ENCODE results near the gene HPRT1. TPM values are rescaled to one million over a fixed set of nuclear protein-coding genes. Genes with fewer than 3 reads are reported as not detected.

Gene HPRT1
- total RNA-seq, 4 donors from 2014 or later = 3.0 to 8.8 (median 6.5) TPM

DNA sequence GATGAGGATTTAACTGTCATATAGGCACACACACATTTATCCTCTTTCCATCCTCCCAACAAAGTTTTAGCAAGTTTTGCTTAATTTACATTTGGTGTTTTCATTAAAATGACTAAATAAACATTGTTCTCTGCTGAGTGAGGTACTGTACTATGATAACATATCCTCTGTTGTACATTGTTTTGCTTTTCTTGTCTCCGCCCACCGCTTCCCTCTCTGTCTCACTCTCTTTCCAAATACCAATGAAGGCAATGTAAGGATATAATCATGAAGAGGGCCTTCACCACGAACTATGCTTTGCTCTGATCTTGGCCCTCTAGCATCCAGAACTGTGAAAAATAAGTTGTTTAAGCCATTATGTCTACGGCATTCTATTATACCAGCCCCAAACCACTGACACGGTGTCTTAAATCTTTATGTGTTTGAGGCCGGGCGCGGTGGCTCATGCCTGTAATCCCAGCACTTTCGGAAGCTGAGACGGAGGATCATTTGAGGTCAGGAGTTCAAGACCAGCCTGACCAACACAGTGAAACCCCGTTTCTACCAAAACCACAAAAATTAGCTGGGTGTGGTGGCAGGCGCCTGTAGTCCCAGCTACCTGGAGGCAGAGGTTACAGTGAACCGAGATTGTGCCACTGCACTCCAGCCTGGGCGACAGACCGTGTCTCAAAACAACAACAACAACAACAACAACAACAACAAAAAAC lies 65.3 kb downstream of the HPRT1 start:
- H3K27ac ChIP-seq = no peak overlapping the region
- in situ Hi-C loops (cut with MboI; ENCODE audit: low sequenced_read_pairs in 4 of 4) = loop anchor here in 1 of 4 donors (10.0 kb wide), 1 partner anchor 230 kb away; no protein-coding TSS in a partner anchor
- intact Hi-C loops (cut with DNase I; ENCODE audit: low total_unique reads) = no loop called here
- DNase-seq = no peak
- no peak for ATAC-seq
- no peaks in the 10 kb centered on the region for H3K9me3 ChIP-seq
- H3K4me3 ChIP-seq = no peak overlapping the region
- TF ChIP-seq POLR2A (IDR thresholded peaks at IDR 0.05) = no peak
- TF ChIP-seq, protein P1, sequence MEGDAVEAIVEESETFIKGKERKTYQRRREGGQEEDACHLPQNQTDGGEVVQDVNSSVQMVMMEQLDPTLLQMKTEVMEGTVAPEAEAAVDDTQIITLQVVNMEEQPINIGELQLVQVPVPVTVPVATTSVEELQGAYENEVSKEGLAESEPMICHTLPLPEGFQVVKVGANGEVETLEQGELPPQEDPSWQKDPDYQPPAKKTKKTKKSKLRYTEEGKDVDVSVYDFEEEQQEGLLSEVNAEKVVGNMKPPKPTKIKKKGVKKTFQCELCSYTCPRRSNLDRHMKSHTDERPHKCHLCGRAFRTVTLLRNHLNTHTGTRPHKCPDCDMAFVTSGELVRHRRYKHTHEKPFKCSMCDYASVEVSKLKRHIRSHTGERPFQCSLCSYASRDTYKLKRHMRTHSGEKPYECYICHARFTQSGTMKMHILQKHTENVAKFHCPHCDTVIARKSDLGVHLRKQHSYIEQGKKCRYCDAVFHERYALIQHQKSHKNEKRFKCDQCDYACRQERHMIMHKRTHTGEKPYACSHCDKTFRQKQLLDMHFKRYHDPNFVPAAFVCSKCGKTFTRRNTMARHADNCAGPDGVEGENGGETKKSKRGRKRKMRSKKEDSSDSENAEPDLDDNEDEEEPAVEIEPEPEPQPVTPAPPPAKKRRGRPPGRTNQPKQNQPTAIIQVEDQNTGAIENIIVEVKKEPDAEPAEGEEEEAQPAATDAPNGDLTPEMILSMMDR (IDR thresholded peaks at IDR 0.05 in 4 of 5, conservative IDR thresholded peaks at IDR 0.05 in 1 of 5) = no peak
- no peaks in the 10 kb centered on the region for H3K4me1 ChIP-seq
- no peaks in the 10 kb centered on the region for H3K36me3 ChIP-seq
- no peaks in the 10 kb centered on the region for H3K27me3 ChIP-seq

DNA sequence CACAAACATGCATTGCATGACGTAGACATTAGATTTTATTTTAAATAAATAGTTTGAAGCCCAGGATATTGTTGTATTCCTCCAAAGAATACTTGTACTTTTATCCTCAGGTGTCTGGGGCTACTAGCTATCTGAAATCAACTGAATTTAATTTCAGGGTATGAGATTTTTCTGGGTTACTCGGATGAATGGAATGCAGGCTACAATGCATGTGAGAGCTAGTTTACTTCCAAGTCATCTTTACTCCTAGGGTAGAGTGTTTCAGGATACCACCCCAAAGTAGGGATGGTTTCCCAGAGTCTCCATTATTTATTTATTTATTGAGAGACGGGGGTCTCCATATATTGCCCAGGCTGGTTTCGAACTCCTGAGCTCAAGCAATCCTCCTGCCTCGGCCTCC lies 66.4 kb downstream of the HPRT1 start:
- TF ChIP-seq POLR2A (IDR thresholded peaks at IDR 0.05) = no peak
- TF ChIP-seq, protein P1 (IDR thresholded peaks at IDR 0.05 in 4 of 5, conservative IDR thresholded peaks at IDR 0.05 in 1 of 5) = no peak
- in situ Hi-C loops (cut with MboI; ENCODE audit: low sequenced_read_pairs in 4 of 4) (loop anchor here in 1 of 4 donors (10.0 kb wide), 1 partner anchor 228 kb away; no protein-coding TSS in a partner anchor), intact Hi-C loops (cut with DNase I; ENCODE audit: low total_unique reads) (no loop called here)
- no peak overlapping the region for H3K4me3 ChIP-seq
- no peak overlapping the region for H3K27ac ChIP-seq
- DNase-seq (no peak), ATAC-seq (no peak)
- no peaks in the 10 kb centered on the region for H3K9me3 ChIP-seq
- no peaks in the 10 kb centered on the region for H3K4me1 ChIP-seq
- H3K27me3 ChIP-seq = no peaks in the 10 kb centered on the region
- no peaks in the 10 kb centered on the region for H3K36me3 ChIP-seq

DNA sequence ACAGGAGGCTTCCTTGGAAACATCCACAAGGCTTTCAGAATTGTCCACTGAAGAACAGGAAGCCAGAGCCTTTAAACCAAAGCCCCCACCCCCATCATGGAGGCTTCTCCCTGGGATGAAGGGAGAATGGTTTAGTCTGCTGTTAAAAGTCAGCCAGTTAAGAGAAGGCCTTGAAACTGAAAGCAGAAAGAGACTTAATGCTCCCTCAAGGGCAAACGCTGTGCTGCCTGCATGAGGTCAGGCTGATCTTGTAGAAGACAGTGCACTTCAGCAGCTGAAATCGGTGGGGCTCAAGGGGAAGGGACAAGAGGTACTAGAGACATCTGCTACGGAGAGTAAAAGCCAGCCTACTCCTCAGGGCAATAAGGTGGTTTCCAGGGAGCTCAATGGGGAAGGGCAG lies 69.0 kb downstream of the HPRT1 start:
- no peaks in the 10 kb centered on the region for H3K27me3 ChIP-seq
- in situ Hi-C loops (cut with MboI; ENCODE audit: low sequenced_read_pairs in 4 of 4) (loop anchor here in 1 of 4 donors (10.0 kb wide), 1 partner anchor 226 kb away; no protein-coding TSS in a partner anchor), intact Hi-C loops (cut with DNase I; ENCODE audit: low total_unique reads) (no loop called here)
- H3K36me3 ChIP-seq = no peaks in the 10 kb centered on the region
- DNase-seq (no peak), ATAC-seq (no peak)
- no peak overlapping the region for H3K27ac ChIP-seq
- H3K4me3 ChIP-seq = no peak overlapping the region
- no peaks in the 10 kb centered on the region for H3K4me1 ChIP-seq
- H3K9me3 ChIP-seq = no peaks in the 10 kb centered on the region
- TF ChIP-seq POLR2A (IDR thresholded peaks at IDR 0.05) = no peak
- TF ChIP-seq, protein P1 (IDR thresholded peaks at IDR 0.05 in 4 of 5, conservative IDR thresholded peaks at IDR 0.05 in 1 of 5) = no peak

DNA sequence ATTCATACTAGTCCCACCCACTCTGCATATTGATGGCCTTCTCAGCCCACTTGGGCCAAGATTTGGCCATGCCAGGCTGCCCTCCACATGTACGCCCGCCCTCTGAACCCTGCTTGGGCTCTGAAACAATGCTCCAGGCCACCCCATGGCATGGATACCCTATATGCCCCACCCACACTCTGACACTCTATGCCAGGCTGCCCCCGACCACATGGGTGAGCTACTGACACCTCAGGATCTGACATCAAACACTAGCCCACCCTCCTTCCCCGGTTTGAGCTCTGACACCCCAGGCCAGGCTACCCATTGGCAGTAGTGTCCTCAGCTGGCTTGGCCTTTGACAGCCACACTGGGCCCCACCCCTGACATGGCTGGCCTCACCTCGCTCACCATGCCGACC lies 69.5 kb downstream of the HPRT1 start:
- no peak overlapping the region for H3K4me3 ChIP-seq
- no peaks in the 10 kb centered on the region for H3K36me3 ChIP-seq
- intact Hi-C loops (cut with DNase I; ENCODE audit: low total_unique reads) (no loop called here), in situ Hi-C loops (cut with MboI; ENCODE audit: low sequenced_read_pairs in 4 of 4) (loop anchor here in 1 of 4 donors (10.0 kb wide), 1 partner anchor 225 kb away; no protein-coding TSS in a partner anchor)
- ATAC-seq = no peak
- H3K9me3 ChIP-seq = no peaks in the 10 kb centered on the region
- no peaks in the 10 kb centered on the region for H3K4me1 ChIP-seq
- no peak overlapping the region for H3K27ac ChIP-seq
- no peak for DNase-seq
- no peaks in the 10 kb centered on the region for H3K27me3 ChIP-seq
- TF ChIP-seq, protein P1 (IDR thresholded peaks at IDR 0.05 in 4 of 5, conservative IDR thresholded peaks at IDR 0.05 in 1 of 5) = no peak
- TF ChIP-seq POLR2A (IDR thresholded peaks at IDR 0.05) = no peak
